ENCODE data around the gene TTC7B.

DNA sequence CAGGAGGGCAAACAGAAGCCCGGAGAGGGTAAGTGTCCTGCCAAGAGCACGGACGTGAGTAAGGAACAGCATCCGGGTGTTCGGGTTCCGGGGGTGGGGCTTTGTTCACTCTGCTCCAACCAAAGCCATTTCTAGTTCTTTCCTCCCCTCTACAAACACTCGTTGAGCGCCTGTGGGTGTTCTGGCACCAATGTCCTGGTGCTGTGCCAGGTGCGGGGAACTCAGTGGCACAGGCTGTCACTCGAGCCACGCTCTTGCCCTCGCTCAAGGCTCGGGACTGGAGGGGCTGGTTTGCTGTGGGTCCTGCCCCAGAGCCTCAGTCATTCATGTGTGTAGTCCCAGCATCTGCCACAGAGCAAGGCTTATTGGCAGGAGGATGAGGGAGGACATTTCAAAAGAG, 261.9 kb downstream of the TTC7B start:
- TF ChIP-seq SUZ12 (IDR thresholded peaks at IDR 0.05; ENCODE audit: low read depth, low read length) (no peak), POLR2A (IDR thresholded peaks at IDR 0.05; ENCODE audit: insufficient read depth in 1 of 2, low read depth in 2 of 2, low read length in 2 of 2) (no peak), ZNF792 (CRISPR knock-in tag; IDR thresholded peaks at IDR 0.05) (no peak), ZNF768 (CRISPR knock-in tag; IDR thresholded peaks at IDR 0.05) (no peak), CHD2 (IDR thresholded peaks at IDR 0.05; ENCODE audit: low read depth, low read length) (no peak), SAP130 (CRISPR knock-in tag; IDR thresholded peaks at IDR 0.05; ENCODE audit: low read depth) (no peak)
- TF ChIP-seq, protein P1, sequence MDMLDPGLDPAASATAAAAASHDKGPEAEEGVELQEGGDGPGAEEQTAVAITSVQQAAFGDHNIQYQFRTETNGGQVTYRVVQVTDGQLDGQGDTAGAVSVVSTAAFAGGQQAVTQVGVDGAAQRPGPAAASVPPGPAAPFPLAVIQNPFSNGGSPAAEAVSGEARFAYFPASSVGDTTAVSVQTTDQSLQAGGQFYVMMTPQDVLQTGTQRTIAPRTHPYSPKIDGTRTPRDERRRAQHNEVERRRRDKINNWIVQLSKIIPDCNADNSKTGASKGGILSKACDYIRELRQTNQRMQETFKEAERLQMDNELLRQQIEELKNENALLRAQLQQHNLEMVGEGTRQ (IDR thresholded peaks at IDR 0.05; ENCODE audit: low read depth, low read length): no peak
- TF ChIP-seq, protein P1 (CRISPR knock-in tag; IDR thresholded peaks at IDR 0.05; ENCODE audit: borderline replicate concordance): no peak
- TF ChIP-seq, protein P2, sequence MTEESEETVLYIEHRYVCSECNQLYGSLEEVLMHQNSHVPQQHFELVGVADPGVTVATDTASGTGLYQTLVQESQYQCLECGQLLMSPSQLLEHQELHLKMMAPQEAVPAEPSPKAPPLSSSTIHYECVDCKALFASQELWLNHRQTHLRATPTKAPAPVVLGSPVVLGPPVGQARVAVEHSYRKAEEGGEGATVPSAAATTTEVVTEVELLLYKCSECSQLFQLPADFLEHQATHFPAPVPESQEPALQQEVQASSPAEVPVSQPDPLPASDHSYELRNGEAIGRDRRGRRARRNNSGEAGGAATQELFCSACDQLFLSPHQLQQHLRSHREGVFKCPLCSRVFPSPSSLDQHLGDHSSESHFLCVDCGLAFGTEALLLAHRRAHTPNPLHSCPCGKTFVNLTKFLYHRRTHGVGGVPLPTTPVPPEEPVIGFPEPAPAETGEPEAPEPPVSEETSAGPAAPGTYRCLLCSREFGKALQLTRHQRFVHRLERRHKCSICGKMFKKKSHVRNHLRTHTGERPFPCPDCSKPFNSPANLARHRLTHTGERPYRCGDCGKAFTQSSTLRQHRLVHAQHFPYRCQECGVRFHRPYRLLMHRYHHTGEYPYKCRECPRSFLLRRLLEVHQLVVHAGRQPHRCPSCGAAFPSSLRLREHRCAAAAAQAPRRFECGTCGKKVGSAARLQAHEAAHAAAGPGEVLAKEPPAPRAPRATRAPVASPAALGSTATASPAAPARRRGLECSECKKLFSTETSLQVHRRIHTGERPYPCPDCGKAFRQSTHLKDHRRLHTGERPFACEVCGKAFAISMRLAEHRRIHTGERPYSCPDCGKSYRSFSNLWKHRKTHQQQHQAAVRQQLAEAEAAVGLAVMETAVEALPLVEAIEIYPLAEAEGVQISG (CRISPR knock-in tag; IDR thresholded peaks at IDR 0.05): no peak
